HepG2 (cell line): ENCODE results near the gene DSTN. TPM values are rescaled to one million over a fixed set of nuclear protein-coding genes. Genes with fewer than 3 reads are reported as not detected.

Source experiments
- ATAC-seq: fragments of 200-7000 bp; cut with Tn5 transposase; 3 replicates; pipeline ENCODE4 v1.9.1; 2020; ENCODE audit warnings: mild to moderate bottlenecking, moderate library complexity
- BruUV-seq: library from RNA; stranded (reverse); fragments of 400-500 nt; replicated peaks from 2 replicates; lab custom pipeline; 2021; lab: Mats Ljungman, UMichigan
- CTCF ChIA-PET: fragments of 300-600 bp; formaldehyde crosslinking; extraction: SDS; loops from one replicate; lab custom pipeline; 2021; ENCODE audit warnings: low total read pairs, inconsistent platforms, low intra/inter-chr PET ratio; lab: Yijun Ruan, JAX
- POLR2A ChIA-PET: fragments of 350-600 bp; sonication (Branson Sonifier 250); formaldehyde crosslinking; loops from one replicate; lab custom pipeline; 2020; ENCODE audit warnings: antibody characterized with exemption, inconsistent platforms; lab: Yijun Ruan, JAX
- DNase-seq: peaks from one replicate; pipeline ENCODE4 v3.0.0-alpha.2; 2015; ENCODE audit warnings: low spot score
- FAIRE-seq: peaks from 3 replicates; lab custom pipeline; 2011; peaks lifted over from hg19 to GRCh38; lab: Jason Lieb, UNC
- H2AFZ ChIP-seq: one replicate; pipeline ENCODE4 v1.6.1; 2011; ENCODE audit warnings: low read length, inconsistent platforms
- H3K27ac ChIP-seq: fragments of 300-600 bp; 3 replicates; pipeline ENCODE4 v1.8.0; 2011; ENCODE audit warnings: mixed run types, mild to moderate bottlenecking, mixed read lengths, low read length, inconsistent platforms; ENCODE audit not compliant: insufficient read depth; ENCODE audit errors: extremely low read length
- H3K27me3 ChIP-seq, 2 experiments: fragments of 200-600 bp in 1 of 2; 2 replicates in 1 of 2; 3 replicates in 1 of 2; pipeline versions ENCODE4 v1.6.0 to v1.8.0; 2011; ENCODE audit warnings: low read length in 2 of 2, mild to moderate bottlenecking in 2 of 2, moderate library complexity in 2 of 2, inconsistent platforms in 1 of 2; ENCODE audit not compliant: insufficient read depth in 2 of 2, control insufficient read depth in 1 of 2
- H3K36me3 ChIP-seq, 2 experiments: fragments of 200-600 bp in 1 of 2; replicated peaks in 1 of 2; 2 replicates in 1 of 2; 3 replicates in 1 of 2; pipeline versions ENCODE4 v1.5.1 to v1.8.0; 2011; ENCODE audit warnings: low read length in 2 of 2, inconsistent platforms in 1 of 2; ENCODE audit not compliant: insufficient read depth in 2 of 2, control insufficient read depth in 1 of 2
- H3K4me1 ChIP-seq: 2 replicates; pipeline ENCODE4 v1.5.1; 2012; ENCODE audit warnings: low read length, inconsistent platforms; ENCODE audit not compliant: insufficient read depth
- H3K4me2 ChIP-seq: 2 replicates; pipeline ENCODE4 v1.6.0; 2011; ENCODE audit warnings: low read depth, low read length, inconsistent platforms
- H3K4me3 ChIP-seq, 3 experiments: fragments of 200-600 bp in 1 of 3; sonication (generic), shearing (Covaris generic) in 1 of 3; replicated peaks in 1 of 3; 2 replicates each; pipeline ENCODE4 v1.5.1; 2011 to 2016; ENCODE audit warnings: low read length in 3 of 3, inconsistent platforms in 2 of 3, low read depth in 2 of 3, mild to moderate bottlenecking in 2 of 3, control low read depth in 1 of 3, mixed read lengths in 1 of 3; ENCODE audit not compliant: insufficient read depth in 1 of 3
- H3K79me2 ChIP-seq: one replicate; pipeline ENCODE4 v1.6.1; 2011; ENCODE audit warnings: low read length, inconsistent platforms; ENCODE audit not compliant: insufficient read depth
- H3K9ac ChIP-seq: 2 replicates; pipeline ENCODE4 v1.6.0; 2011; ENCODE audit warnings: mild to moderate bottlenecking, low read depth, low read length, inconsistent platforms; ENCODE audit not compliant: insufficient read depth
- H3K9me3 ChIP-seq: 2 replicates; pipeline ENCODE4 v1.5.1; 2012; ENCODE audit warnings: mild to moderate bottlenecking, low read length
- H4K20me1 ChIP-seq: 2 replicates; pipeline ENCODE4 v1.6.0; 2011; ENCODE audit warnings: inconsistent platforms, mild to moderate bottlenecking, low read length, moderate library complexity; ENCODE audit not compliant: insufficient read depth
- ETV5 ChIP-seq: IDR thresholded peaks from 2 replicates; pipeline ENCODE4 v1.6.1; 2018; ENCODE audit warnings: missing biosample characterization, missing genetic modification reagents, inconsistent platforms, borderline replicate concordance
- HDAC1 ChIP-seq: sonication (generic); formaldehyde crosslinking; IDR thresholded peaks from 2 replicates; pipeline ENCODE4 v1.5.1; 2020; ENCODE audit warnings: mild to moderate bottlenecking, missing genetic modification reagents
- LCORL ChIP-seq, 2 experiments: fragments of 450-650 bp in 1 of 2; sonication (generic) in 1 of 2; formaldehyde crosslinking in 1 of 2; IDR thresholded peaks; 2 replicates each; pipeline versions ENCODE4 v1.5.0 to v1.6.1; 2017 to 2020; ENCODE audit warnings: antibody characterized with exemption in 1 of 2, missing genetic modification reagents in 1 of 2
- TSC22D2 ChIP-seq: sonication (generic); formaldehyde crosslinking; IDR thresholded peaks from 2 replicates; pipeline ENCODE4 v1.5.1; 2020; ENCODE audit warnings: missing genetic modification reagents, mild to moderate bottlenecking, borderline replicate concordance
- ZBED4 ChIP-seq: sonication (generic); formaldehyde crosslinking; IDR thresholded peaks from 2 replicates; pipeline ENCODE4 v1.4.0; 2020; ENCODE audit warnings: missing genetic modification reagents, borderline replicate concordance
- ZC3H4 ChIP-seq: sonication (generic); formaldehyde crosslinking; IDR thresholded peaks from 2 replicates; pipeline ENCODE4 v1.4.0; 2020; ENCODE audit warnings: missing genetic modification reagents, borderline replicate concordance
- ZNF253 ChIP-seq: sonication (generic); formaldehyde crosslinking; IDR thresholded peaks from 2 replicates; pipeline ENCODE4 v1.8.0; 2022; ENCODE audit warnings: mild to moderate bottlenecking, missing genetic modification reagents, borderline replicate concordance
- ZNF616 ChIP-seq: sonication (generic); formaldehyde crosslinking; IDR thresholded peaks from 2 replicates; pipeline ENCODE4 v1.5.0; 2020; ENCODE audit warnings: low read depth, mild to moderate bottlenecking, missing genetic modification reagents
- WGBS: methylation state at CpG from one replicate; pipeline ENCODE4 v1.1.6; 2017; ENCODE audit warnings: low lambda C conversion rate; 5-methylcytosine and 5-hydroxymethylcytosine counted together
- in situ Hi-C: cut with HindIII; loops from 2 replicates; pipeline ENCODE4 v1.10.0; 2017; ENCODE audit warnings: low pct_unique_long_range_greater_than_20kb; ENCODE audit not compliant: extremely low pct_ligation_motif_present
- intact Hi-C: fragments of 100-400 bp; cut with micrococcal nuclease; formaldehyde crosslinking; loops from one replicate; pipeline ENCODE4 v1.10.0; 2022; ENCODE audit not compliant: unreplicated experiment
- polyA plus RNA-seq, 8 experiments: library from polyadenylated mRNA; depleted of rRNA in 3 of 8; stranded (reverse) in 7 of 8; unstranded in 1 of 8; fragments of >200 nt; fragmentation: Illumina TruSeq in 4 of 8; extraction: Trizol in 4 of 8; gene quantifications; 2 replicates each; pipeline versions ENCODE4 v1.2.1 to v1.2.3, GENCODE V29; 2011 to 2016; ENCODE audit warnings: low read depth in 4 of 8, missing spikeins in 1 of 8, mixed read lengths in 1 of 8; ENCODE audit not compliant: insufficient read depth in 1 of 8
- total RNA-seq, 5 experiments: library from RNA; depleted of rRNA; stranded (reverse); fragments of >200 nt; fragmentation: Illumina TruSeq; extraction: Trizol; gene quantifications; 2 replicates each; pipeline ENCODE4 v1.2.3, GENCODE V29; 2016; ENCODE audit warnings: low read depth in 1 of 5
- TF ChIP-seq, protein P1 (sequence below): sonication (generic); formaldehyde crosslinking; conservative IDR thresholded peaks from 2 replicates; pipeline ENCODE4 v1.4.0; 2020; ENCODE audit warnings: mild to moderate bottlenecking, missing genetic modification reagents, moderate library complexity

DSTN gene
- total and polyA plus RNA-seq, 2 of the 13 experiments (the other 11 are each of a cell fraction or from before 2014, with no cell fraction given): 27.6 to 106 TPM

- FAIRE-seq: no peak
- H3K9ac ChIP-seq: no peak overlapping the region
Measured at GRCh38 chr20:17523326-17523725, 46.5 kb upstream of the DSTN start.

DNA sequence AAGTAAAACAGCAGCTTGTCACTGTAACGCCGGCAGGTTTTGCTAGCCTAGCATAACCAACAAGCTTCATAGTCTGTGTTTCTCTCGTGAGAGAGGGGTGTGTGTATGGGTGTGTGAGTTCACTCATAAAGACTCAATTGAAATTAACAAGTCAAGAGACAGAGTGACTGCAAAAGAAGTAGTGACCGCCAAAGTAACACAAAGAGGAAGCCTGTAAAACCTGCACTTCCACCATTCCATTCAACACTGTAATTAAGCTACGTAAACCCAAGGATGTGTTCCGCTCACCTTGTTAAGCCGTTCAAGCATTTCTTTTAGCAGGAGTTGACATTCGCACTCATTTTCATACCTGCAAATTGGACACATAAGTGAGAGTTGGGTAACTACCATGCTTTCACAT is 45.3 kb upstream of the DSTN start:
- no TSS peak for BruUV-seq
- WGBS: 59% methylated on average over 8 of the region's 8 CpGs
- DNase-seq (no peak), FAIRE-seq (no peak), ATAC-seq (no peak)
- H3K9ac ChIP-seq: no peak overlapping the region
- H3K27ac ChIP-seq: no peak overlapping the region
- intact Hi-C loops (no loop called here), in situ Hi-C loops (loop anchor here (25.0 kb wide), 1 partner anchor 763 kb away; the partner anchor contains the start of gene ZNF133)
- H3K4me1 ChIP-seq: no peaks in the 10 kb centered on the region
- peaks cover 3 to 24% of the 10 kb centered on the region in 2 experiments; a peak in 4 of 5 replicates for H3K27me3 ChIP-seq
- ChIA-PET POLR2A (no interaction called here), CTCF (no interaction called here)
- H2AFZ ChIP-seq: no peak overlapping the region
- H4K20me1 ChIP-seq: no peaks in the 10 kb centered on the region
- H3K4me3 ChIP-seq: no peak overlapping the region
- H3K79me2 ChIP-seq: no peaks in the 10 kb centered on the region
- no peaks in the 10 kb centered on the region for H3K36me3 ChIP-seq
- H3K9me3 ChIP-seq: no peaks in the 10 kb centered on the region
- H3K4me2 ChIP-seq: no peak overlapping the region
- TF ChIP-seq ZNF616 (CRISPR knock-in tag): no peak
- no peak for TF ChIP-seq HDAC1 (CRISPR knock-in tag)
- no peak for TF ChIP-seq ZC3H4 (CRISPR knock-in tag)
- no peak for TF ChIP-seq ETV5
- no peak for TF ChIP-seq TSC22D2
- no peak for TF ChIP-seq ZBED4 (CRISPR knock-in tag)

More at GRCh38 chr20:17523326-17523725, 46.5 kb upstream of the DSTN start:
- in situ Hi-C loops (loop anchor here (25.0 kb wide), 1 partner anchor 764 kb away; the partner anchor contains the start of gene ZNF133), intact Hi-C loops (no loop called here)
- DNase-seq (no peak), ATAC-seq (no peak)
- H3K79me2 ChIP-seq: no peaks in the 10 kb centered on the region
- no peak overlapping the region for H3K27ac ChIP-seq
- WGBS: 2% methylated on average over 3 of the region's 5 CpGs
- H3K27me3 ChIP-seq: peaks cover 6 to 35% of the 10 kb centered on the region in 2 experiments; a peak in 4 of 5 replicates
- H2AFZ ChIP-seq: no peak overlapping the region
- ChIA-PET CTCF (no interaction called here), POLR2A (no interaction called here)
- H4K20me1 ChIP-seq: no peaks in the 10 kb centered on the region
- H3K36me3 ChIP-seq: no peaks in the 10 kb centered on the region
- H3K4me3 ChIP-seq: no peak overlapping the region
- H3K9me3 ChIP-seq: no peaks in the 10 kb centered on the region
- no peaks in the 10 kb centered on the region for H3K4me1 ChIP-seq
- TF ChIP-seq LCORL (IDR thresholded peaks at IDR 0.05): no peak
- TF ChIP-seq LCORL (CRISPR knock-in tag; IDR thresholded peaks at IDR 0.05): no peak
- TF ChIP-seq, protein P1, sequence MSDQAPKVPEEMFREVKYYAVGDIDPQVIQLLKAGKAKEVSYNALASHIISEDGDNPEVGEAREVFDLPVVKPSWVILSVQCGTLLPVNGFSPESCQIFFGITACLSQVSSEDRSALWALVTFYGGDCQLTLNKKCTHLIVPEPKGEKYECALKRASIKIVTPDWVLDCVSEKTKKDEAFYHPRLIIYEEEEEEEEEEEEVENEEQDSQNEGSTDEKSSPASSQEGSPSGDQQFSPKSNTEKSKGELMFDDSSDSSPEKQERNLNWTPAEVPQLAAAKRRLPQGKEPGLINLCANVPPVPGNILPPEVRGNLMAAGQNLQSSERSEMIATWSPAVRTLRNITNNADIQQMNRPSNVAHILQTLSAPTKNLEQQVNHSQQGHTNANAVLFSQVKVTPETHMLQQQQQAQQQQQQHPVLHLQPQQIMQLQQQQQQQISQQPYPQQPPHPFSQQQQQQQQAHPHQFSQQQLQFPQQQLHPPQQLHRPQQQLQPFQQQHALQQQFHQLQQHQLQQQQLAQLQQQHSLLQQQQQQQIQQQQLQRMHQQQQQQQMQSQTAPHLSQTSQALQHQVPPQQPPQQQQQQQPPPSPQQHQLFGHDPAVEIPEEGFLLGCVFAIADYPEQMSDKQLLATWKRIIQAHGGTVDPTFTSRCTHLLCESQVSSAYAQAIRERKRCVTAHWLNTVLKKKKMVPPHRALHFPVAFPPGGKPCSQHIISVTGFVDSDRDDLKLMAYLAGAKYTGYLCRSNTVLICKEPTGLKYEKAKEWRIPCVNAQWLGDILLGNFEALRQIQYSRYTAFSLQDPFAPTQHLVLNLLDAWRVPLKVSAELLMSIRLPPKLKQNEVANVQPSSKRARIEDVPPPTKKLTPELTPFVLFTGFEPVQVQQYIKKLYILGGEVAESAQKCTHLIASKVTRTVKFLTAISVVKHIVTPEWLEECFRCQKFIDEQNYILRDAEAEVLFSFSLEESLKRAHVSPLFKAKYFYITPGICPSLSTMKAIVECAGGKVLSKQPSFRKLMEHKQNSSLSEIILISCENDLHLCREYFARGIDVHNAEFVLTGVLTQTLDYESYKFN (CRISPR knock-in tag): no peak
- no peak for TF ChIP-seq ZNF253 (CRISPR knock-in tag)
- no peak overlapping the region for H3K4me2 ChIP-seq
- BruUV-seq: no TSS peak
